ENCODE measurements around the gene GMPR2.
A peak's percentile ranks its signal among the peaks of the same experiment; 100 is the strongest.
"Not testable (repeated sequence)": the region's sequence is repeated elsewhere in the genome, so short reads cannot be mapped to it uniquely, and the experiment has no call there.

The GMPR2 gene

GRCh38 chr14:24231263-24232120 is 1.2 kb upstream of the GMPR2 start:
- no peak for DNase-seq (ENCODE audit: low read depth)

DNA sequence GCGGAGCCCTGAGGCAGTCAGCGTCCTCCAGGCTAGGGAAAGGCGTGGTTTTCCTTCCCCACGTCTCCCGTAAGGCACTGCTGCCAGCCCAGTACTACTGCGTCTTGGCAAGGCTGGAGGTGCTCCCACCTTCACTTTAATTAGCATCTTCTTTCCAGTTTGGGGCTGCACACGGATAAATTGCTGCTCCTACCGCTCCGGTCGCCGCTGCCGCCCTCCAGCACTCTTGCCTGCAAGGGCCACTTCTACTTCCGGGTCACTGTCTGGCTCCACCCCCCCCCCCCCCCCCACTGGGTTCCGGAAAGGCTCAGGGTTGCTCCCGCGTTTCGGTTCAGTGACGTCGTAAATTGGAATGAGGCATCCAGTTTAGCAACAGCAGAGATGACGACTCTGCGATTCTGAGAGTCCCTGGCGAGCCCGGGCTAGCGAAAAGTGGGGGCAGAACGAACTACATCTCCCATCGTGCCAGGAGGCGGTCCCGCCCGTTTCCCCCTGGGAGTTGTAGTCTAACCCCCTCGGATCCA is 546 bp upstream of the GMPR2 start, which contains the start of gene NEDD8:
Gene NEDD8, minus strand, starts transcription at position 247 of the 524 bp plus-strand sequence. Its CDS starts 100 bp downstream, at position 147.
- DNase-seq (ENCODE audit: low read depth) = peak; percentile 79

- no peak for DNase-seq (ENCODE audit: low read depth)
Observed at GRCh38 chr14:24233538-24233866, 773 bp downstream of the GMPR2 start.

DNA sequence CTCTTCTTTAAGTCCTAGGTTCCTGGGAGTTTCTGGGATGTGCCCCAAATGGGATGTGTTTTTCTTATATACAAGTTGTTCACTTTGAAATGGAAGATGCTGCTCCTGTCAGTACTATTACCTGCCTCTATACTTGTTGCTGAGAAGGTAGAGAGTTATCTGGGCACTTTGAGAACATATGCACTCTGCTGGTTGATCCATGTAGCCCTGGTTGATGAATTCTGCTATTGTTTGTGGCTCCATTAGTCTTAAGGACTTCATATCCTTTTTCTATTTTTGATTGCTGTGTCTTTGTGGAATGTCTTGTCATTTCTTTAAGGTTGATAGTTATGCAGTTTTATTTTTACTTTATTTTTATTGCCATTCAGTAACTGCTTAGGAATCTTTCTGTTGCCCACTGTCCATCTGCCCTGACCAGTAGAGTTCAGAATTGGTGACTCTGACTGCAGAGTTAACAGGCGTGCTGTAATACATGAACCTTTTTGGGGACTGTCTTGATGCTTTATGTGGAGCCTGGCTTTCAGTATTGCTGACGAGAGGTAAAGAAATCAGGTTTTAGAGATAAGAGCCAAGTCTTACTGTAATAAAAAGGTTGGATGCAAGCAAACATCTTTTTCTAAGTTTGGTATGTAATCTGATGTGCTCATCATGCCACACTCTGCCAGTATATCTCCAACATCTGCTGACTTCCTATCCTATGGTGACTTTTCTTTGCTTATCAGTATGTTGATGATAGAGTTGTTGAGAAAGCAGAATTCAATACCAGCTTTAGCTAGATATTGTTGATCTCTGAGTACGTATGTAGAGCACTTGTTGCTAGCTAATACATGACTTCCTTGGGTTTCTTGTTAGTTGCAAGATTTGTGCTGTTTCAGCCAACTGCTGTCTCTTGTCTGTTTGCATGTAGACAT is 1.6 kb downstream of the GMPR2 start:
- no peak for DNase-seq (ENCODE audit: low read depth)

GRCh38 chr14:24235804-24236688 is 3.3 kb downstream of the GMPR2 start:
- DNase-seq (ENCODE audit: low read depth) = no peak

- DNase-seq (ENCODE audit: low read depth) = no peak
Observed at GRCh38 chr14:24236689-24237462, 4.1 kb downstream of the GMPR2 start.

- no peak for DNase-seq (ENCODE audit: low read depth)
Observed at GRCh38 chr14:24237463-24237955, 4.8 kb downstream of the GMPR2 start.

GRCh38 chr14:24238123-24238522 is 5.4 kb downstream of the GMPR2 start:
- no peak for DNase-seq (ENCODE audit: low read depth)

GRCh38 chr14:24238527-24239037 is 5.9 kb downstream of the GMPR2 start:
- no peak for DNase-seq (ENCODE audit: low read depth)

- DNase-seq (ENCODE audit: low read depth) = no peak
Observed at GRCh38 chr14:24240110-24240918, 7.6 kb downstream of the GMPR2 start.

GRCh38 chr14:24241829-24242443 is 9.2 kb downstream of the GMPR2 start:
- DNase-seq (ENCODE audit: low read depth) = peak; percentile 90

GRCh38 chr14:24243336-24243836 is 10.7 kb downstream of the GMPR2 start:
- no peak for DNase-seq (ENCODE audit: low read depth)

DNA sequence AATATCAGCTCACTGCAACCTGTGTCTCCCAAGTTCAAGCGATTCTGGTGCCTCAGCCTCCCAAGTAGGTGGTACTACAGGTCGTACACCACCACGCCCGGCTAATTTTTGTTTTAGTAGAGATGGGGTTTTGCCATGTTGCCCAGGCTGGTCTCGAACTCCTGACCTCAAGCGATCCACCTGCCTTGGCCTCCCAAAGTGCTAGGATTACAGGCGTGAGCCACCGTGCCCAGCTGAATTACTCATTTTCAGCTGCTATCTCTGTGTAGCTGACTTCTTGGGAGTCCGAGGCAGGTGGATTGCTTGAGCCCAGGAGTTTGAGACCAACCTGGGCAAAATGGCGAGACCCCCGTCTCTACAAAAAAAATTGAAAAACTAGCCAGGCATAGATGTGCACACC is 12.6 kb downstream of the GMPR2 start:
- not testable (repeated sequence) for DNase-seq (ENCODE audit: low read depth)

DNA sequence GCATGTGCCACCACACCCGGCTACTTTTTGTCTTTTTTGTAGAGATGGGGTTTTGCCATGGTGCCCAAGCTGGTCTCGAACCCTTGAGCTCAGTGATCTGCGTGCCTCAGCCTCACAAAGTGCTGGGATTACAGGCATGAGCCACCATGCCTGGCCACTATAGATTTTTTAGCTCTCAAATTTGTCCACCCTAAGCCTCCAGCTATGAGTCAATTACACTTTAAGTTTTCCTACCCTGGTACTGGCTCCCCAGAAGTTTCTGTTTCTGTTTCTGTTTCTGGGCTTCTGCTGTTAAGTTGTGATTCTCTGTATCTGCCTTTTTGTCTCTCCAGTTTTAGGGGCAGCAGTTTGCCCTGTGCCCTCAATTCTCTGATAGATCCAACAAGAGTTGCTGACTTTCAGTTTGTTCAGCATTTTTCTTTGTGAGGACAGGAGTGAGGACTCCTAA is 14.1 kb downstream of the GMPR2 start:
- no peak for DNase-seq (ENCODE audit: low read depth)

- no peak for DNase-seq (ENCODE audit: low read depth)
Observed at GRCh38 chr14:24247422-24247821, 14.7 kb downstream of the GMPR2 start.

DNA sequence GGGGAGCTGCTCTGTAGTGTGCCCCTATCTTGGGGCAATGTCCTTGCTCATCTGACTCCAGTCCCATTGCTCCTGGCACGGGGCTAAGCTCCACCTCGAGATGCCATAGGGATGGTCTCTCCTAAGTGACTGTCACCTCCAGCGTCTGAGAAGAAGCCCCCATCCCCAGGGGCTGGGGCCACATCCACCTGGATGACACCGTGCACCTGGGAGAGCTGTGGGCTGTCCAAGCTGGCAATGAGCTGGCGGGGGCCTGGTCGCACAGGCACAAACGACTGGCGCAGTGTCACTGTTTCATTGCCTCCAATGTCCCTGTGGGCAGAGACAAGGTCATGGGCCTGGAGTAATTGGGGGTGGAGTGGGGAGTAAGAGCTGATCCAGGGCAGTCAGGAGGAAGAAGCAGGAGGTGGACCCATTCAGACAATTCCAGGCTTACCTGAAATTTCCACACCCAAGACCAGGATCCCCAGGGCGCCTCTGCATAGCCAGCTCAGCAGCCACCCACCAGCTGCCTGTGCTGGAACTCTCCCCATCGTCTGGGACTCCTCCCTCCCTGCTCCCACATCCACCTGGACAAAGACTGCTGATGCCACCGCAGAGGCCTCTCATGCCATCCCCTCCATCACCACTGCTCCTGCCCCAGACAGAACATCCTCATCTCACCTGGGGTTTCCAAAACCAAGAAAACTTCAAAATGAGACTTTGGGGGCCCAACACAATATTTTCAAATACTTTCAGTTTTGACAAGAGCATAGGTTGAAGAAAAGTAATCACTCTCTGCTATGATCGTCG is 16.7 kb downstream of the GMPR2 start:
- DNase-seq (ENCODE audit: low read depth) = no peak

- no peak for DNase-seq (ENCODE audit: low read depth)
Observed at GRCh38 chr14:24250354-24250753, 17.6 kb downstream of the GMPR2 start.

GRCh38 chr14:24251880-24252288 is 19.2 kb downstream of the GMPR2 start:
- DNase-seq (ENCODE audit: low read depth) = no peak
